SK-N-SH (cell line): ENCODE measurements around the gene SLC8A1. TPM values are rescaled to one million over a fixed set of nuclear protein-coding genes. Genes with fewer than 3 reads are reported as not detected.

Experiments used
- CTCF ChIA-PET: fragments of 300-600, 350-600 bp; formaldehyde crosslinking; extraction: SDS; loops from one replicate; lab custom pipeline; 2021; lab: Yijun Ruan, JAX
- POLR2A ChIA-PET: fragments of 350-600 bp; sonication (Branson Sonifier 250); formaldehyde crosslinking; extraction: SDS; loops from one replicate; lab custom pipeline; 2020; ENCODE audit warnings: antibody characterized with exemption, inconsistent platforms; lab: Yijun Ruan, JAX
- DNase-seq: peaks from one replicate; pipeline ENCODE4 v3.0.0; 2012
- H2AFZ ChIP-seq: fragments of 200-600 bp; sonication (generic); 2 replicates; pipeline ENCODE4 v1.8.1; 2016; ENCODE audit warnings: antibody characterized with exemption, mild to moderate bottlenecking, low read depth
- H3F3A ChIP-seq: fragments of 200-600 bp; sonication (generic); replicated peaks from 2 replicates; pipeline ENCODE3; 2016; ENCODE audit warnings: antibody characterized with exemption, mild to moderate bottlenecking; ENCODE audit not compliant: insufficient read depth
- H3K27ac ChIP-seq, 2 experiments: fragments of 200-500 bp in 1 of 2; fragments of 200-600 bp in 1 of 2; sonication (Bioruptor generic) in 1 of 2; sonication (generic), shearing (Covaris generic) in 1 of 2; 2 replicates each; pipeline versions ENCODE4 v1.5.1 to v1.6.1; 2014 to 2016; ENCODE audit warnings: low read depth in 2 of 2, inconsistent platforms in 1 of 2, low read length in 1 of 2, mild to moderate bottlenecking in 1 of 2, mixed read lengths in 1 of 2
- H3K27me3 ChIP-seq: fragments of 200-600 bp; sonication (generic), shearing (Covaris generic); 2 replicates; pipeline ENCODE4 v1.6.1; 2016; ENCODE audit warnings: mixed run types; ENCODE audit not compliant: insufficient read depth
- H3K36me3 ChIP-seq, 2 experiments: fragments of 200-500 bp in 1 of 2; fragments of 200-600 bp in 1 of 2; sonication (Bioruptor generic) in 1 of 2; sonication (generic) in 1 of 2; replicated peaks in 1 of 2; 2 replicates each; pipeline versions ENCODE3 to v1.5.1; 2014 to 2016; ENCODE audit warnings: low read length in 1 of 2, mild to moderate bottlenecking in 1 of 2; ENCODE audit not compliant: insufficient read depth in 2 of 2, control insufficient read depth in 1 of 2
- H3K4me1 ChIP-seq, 2 experiments: fragments of 200-500 bp in 1 of 2; fragments of 200-600 bp in 1 of 2; sonication (Bioruptor generic) in 1 of 2; sonication (generic), shearing (Covaris generic) in 1 of 2; 2 replicates each; pipeline versions ENCODE4 v1.5.1 to v1.6.1; 2014 to 2016; ENCODE audit warnings: low read depth in 1 of 2, low read length in 1 of 2, mixed run types in 1 of 2; ENCODE audit not compliant: insufficient read depth in 2 of 2, control insufficient read depth in 1 of 2
- H3K4me2 ChIP-seq: fragments of 200-600 bp; sonication (generic), shearing (Covaris generic); 2 replicates; pipeline ENCODE4 v1.6.1; 2017; ENCODE audit warnings: mixed run types
- H3K4me3 ChIP-seq, 2 experiments: fragments of 200-500 bp in 1 of 2; fragments of 200-600 bp in 1 of 2; sonication (Bioruptor generic) in 1 of 2; sonication (generic), shearing (Covaris generic) in 1 of 2; 2 replicates each; pipeline versions ENCODE4 v1.5.1 to v1.8.1; 2014 to 2016; ENCODE audit warnings: low read depth in 2 of 2, inconsistent platforms in 1 of 2, low read length in 1 of 2, mild to moderate bottlenecking in 1 of 2, mixed read lengths in 1 of 2, moderate library complexity in 1 of 2
- H3K79me2 ChIP-seq: fragments of 200-600 bp; sonication (generic); 2 replicates; pipeline ENCODE4 v1.8.1; 2017; ENCODE audit warnings: mild to moderate bottlenecking; ENCODE audit not compliant: insufficient read depth
- H3K9ac ChIP-seq: fragments of 200-600 bp; sonication (generic); 2 replicates; pipeline ENCODE4 v1.6.1; 2017; ENCODE audit warnings: mixed run types
- H3K9me2 ChIP-seq: fragments of 200-600 bp; sonication (generic); 2 replicates; pipeline ENCODE4 v1.6.1; 2017; ENCODE audit warnings: mixed run types
- H3K9me3 ChIP-seq: fragments of 200-600 bp; sonication (generic); 2 replicates; pipeline ENCODE4 v1.6.1; 2017; ENCODE audit warnings: mixed run types, mild to moderate bottlenecking, moderate library complexity
- H4K20me1 ChIP-seq: fragments of 200-600 bp; sonication (generic); 2 replicates; pipeline ENCODE4 v1.6.1; 2017; ENCODE audit warnings: mild to moderate bottlenecking, mixed run types; ENCODE audit not compliant: insufficient read depth
- ELF1 ChIP-seq: IDR thresholded peaks from 2 replicates; pipeline ENCODE4 v1.4.0; 2012
- EZH2phosphoT487 ChIP-seq: fragments of 200-600 bp; sonication (generic); IDR thresholded peaks from 2 replicates; pipeline ENCODE4 v1.6.1; 2017; ENCODE audit warnings: low read depth, mixed run types, mild to moderate bottlenecking, antibody characterized with exemption, moderate library complexity, borderline replicate concordance
- FOXJ3 ChIP-seq: sonication (generic); formaldehyde crosslinking; IDR thresholded peaks from 2 replicates; pipeline ENCODE4 v1.5.1; 2020; ENCODE audit warnings: mild to moderate bottlenecking, missing genetic modification reagents
- FOXM1 ChIP-seq: IDR thresholded peaks from 2 replicates; pipeline ENCODE4 v1.4.0; 2012; ENCODE audit warnings: low read depth, mild to moderate bottlenecking
- JUND ChIP-seq: IDR thresholded peaks from 2 replicates; pipeline ENCODE4 v1.4.0; 2012
- MEF2A ChIP-seq: IDR thresholded peaks from 2 replicates; pipeline ENCODE4 v1.4.0; 2012; ENCODE audit warnings: low read depth, borderline replicate concordance
- MXI1 ChIP-seq: IDR thresholded peaks from 2 replicates; pipeline ENCODE4 v1.6.1; 2012; ENCODE audit warnings: mild to moderate bottlenecking, low read depth, low read length, improper control_type of control experiment
- NFIC ChIP-seq: IDR thresholded peaks from 2 replicates; pipeline ENCODE4 v1.4.0; 2012; ENCODE audit warnings: borderline replicate concordance
- NRF1 ChIP-seq: IDR thresholded peaks from 2 replicates; pipeline ENCODE4 v1.6.1; 2012; ENCODE audit warnings: low read depth, mild to moderate bottlenecking, low read length
- RXRA ChIP-seq: IDR thresholded peaks from 2 replicates; pipeline ENCODE4 v1.4.0; 2012; ENCODE audit warnings: low read depth, mild to moderate bottlenecking, borderline replicate concordance
- TCF12 ChIP-seq: IDR thresholded peaks from 2 replicates; pipeline ENCODE4 v1.4.0; 2012
- TEAD4 ChIP-seq: IDR thresholded peaks from 2 replicates; pipeline ENCODE4 v1.4.0; 2012; ENCODE audit warnings: mild to moderate bottlenecking, borderline replicate concordance; ENCODE audit not compliant: insufficient read depth
- WGBS: methylation state at CpG from one replicate; pipeline ENCODE4 v1.1.6; 2017; ENCODE audit warnings: low lambda C conversion rate; 5-methylcytosine and 5-hydroxymethylcytosine counted together
- polyA plus RNA-seq, 3 experiments: library from polyadenylated mRNA; depleted of rRNA; stranded (reverse); fragments of >200 nt; gene quantifications; 2 replicates each; pipeline ENCODE4 v1.2.3, GENCODE V29; 2012
- TF ChIP-seq, protein P1 (sequence below): IDR thresholded peaks from 2 replicates; pipeline ENCODE4 v1.4.0; 2012; ENCODE audit warnings: low read depth
- TF ChIP-seq, protein P2 (sequence below): IDR thresholded peaks from 2 replicates; pipeline ENCODE4; 2012
- TF ChIP-seq, protein P3 (sequence below): IDR thresholded peaks from 2 replicates; pipeline ENCODE4 v1.4.0; 2012; ENCODE audit warnings: low read depth, borderline replicate concordance

The SLC8A1 gene
- polyA plus RNA-seq, 1 of the 3 experiments (the other 2 are of a cell fraction) = 3.2 TPM

DNA sequence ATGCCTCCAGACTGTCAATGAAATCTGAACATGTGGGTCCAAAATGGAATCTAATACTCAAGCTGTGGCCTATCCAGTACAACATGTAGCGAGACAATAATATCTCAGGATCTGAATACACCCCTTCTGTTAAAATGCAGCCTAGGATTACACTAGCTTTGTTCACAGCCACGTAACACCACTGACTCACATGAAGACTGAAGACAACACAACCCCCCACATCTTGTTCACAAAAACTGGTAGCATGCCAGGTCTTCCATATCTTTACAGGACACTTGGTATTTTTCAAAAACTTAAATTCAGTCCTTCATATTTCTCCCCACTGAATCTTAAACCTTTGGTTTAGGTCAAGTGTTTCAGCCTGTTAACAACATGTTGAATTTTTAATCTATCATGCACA, 84.2 kb downstream of the SLC8A1 start (continued):
- TF ChIP-seq, protein P1, sequence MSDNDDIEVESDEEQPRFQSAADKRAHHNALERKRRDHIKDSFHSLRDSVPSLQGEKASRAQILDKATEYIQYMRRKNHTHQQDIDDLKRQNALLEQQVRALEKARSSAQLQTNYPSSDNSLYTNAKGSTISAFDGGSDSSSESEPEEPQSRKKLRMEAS = peak; percentile 36; the same call in 1 of the 2 replicates
- peak; percentile 91 for TF ChIP-seq NFIC

DNA sequence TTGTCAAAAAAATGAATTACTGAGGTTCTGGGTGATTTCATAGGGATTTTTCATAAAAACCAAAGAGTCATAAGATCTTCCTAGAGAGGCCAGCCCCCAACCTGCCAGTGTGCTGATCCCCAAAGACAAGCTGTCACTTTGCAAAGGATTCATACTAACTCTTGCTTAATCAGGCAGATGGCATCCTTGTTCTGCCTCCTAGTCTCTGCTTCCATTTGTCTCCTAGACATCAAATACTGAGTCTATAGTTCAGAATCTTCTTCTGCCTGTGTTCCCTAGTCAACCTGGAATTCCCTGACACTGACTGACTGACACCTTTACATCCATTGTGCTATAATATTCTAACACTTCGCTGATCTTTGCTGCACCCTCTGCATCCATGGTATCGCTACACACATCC, 84.9 kb downstream of the SLC8A1 start:
- peaks cover 20% of the 10 kb centered on the region for H3F3A ChIP-seq
- ChIA-PET POLR2A (no interaction called here), CTCF (no interaction called here)
- peaks cover 10 to 23% of the 10 kb centered on the region in 2 experiments; a peak in 3 of 4 replicates for H3K4me1 ChIP-seq
- H3K9me2 ChIP-seq = no peaks in the 10 kb centered on the region
- H3K27ac ChIP-seq = peak overlapping the region in 1 of 2 experiments; percentile 63; a peak in 2 of 4 replicates
- H3K36me3 ChIP-seq = no peaks in the 10 kb centered on the region
- no peak for DNase-seq
- no peak overlapping the region; the same call in 1 of the 2 replicates for H2AFZ ChIP-seq
- H3K4me2 ChIP-seq = 0 out of 2 replicates have a peak overlapping the region, but pooled peaks have one; percentile 1
- peak overlapping the region; percentile 16; the same call in 1 of the 2 replicates for H3K9ac ChIP-seq
- 92% methylated on average over 2 of the region's 2 CpGs for WGBS
- H4K20me1 ChIP-seq = no peaks in the 10 kb centered on the region
- no peaks in the 10 kb centered on the region for H3K27me3 ChIP-seq
- no peak overlapping the region for H3K4me3 ChIP-seq
- TF ChIP-seq TCF12 (no peak), MXI1 (no peak), TEAD4 (no peak)
- TF ChIP-seq, protein P2, sequence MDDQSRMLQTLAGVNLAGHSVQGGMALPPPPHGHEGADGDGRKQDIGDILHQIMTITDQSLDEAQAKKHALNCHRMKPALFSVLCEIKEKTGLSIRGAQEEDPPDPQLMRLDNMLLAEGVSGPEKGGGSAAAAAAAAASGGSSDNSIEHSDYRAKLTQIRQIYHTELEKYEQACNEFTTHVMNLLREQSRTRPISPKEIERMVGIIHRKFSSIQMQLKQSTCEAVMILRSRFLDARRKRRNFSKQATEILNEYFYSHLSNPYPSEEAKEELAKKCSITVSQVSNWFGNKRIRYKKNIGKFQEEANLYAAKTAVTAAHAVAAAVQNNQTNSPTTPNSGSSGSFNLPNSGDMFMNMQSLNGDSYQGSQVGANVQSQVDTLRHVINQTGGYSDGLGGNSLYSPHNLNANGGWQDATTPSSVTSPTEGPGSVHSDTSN = peak; percentile 53
- TF ChIP-seq, all 33 proteins: peak for 1
- no peaks in the 10 kb centered on the region for H3K79me2 ChIP-seq
- no peaks in the 10 kb centered on the region for H3K9me3 ChIP-seq

DNA sequence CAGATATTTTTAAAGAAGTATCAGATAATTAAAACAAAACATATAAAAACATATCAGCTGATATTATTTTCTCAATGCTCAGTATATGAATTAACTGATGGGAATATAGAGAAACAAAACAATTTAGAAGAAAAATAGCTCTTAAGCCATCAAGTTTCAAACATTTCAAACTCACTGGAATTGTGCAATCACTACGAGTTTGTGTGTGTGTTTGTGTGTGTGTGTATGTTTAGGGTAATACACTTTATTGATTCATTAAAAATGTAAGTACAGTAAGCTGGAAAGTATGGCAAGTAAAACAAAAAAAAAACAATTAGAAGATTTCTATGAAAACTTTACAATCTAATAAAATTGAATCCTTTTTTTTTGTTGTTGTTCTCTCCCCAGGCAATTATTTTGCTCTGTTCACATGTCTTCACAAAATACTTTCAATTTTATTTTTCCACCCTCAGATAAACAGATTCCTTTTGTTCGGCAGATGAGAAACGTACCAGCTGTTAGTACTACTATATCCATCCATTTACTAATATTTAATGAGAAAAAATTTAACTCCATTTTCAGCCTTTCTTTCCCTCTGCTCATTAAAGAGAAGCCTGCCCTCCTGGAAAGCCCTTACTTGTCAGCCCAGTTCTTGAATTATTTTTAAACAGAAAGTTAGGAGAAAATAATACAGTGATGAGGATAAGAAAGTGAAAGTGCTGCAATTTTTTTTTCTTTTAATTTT, 87.6 kb downstream of the SLC8A1 start:
- Histone ChIP-seq H3K36me3 (no peaks in the 10 kb centered on the region), H3F3A (no peaks in the 10 kb centered on the region), H3K4me3 (peak overlapping the region; percentile 28 to 46; a peak in 3 of 4 replicates), H3K4me2 (peak overlapping the region; percentile 70), H3K9ac (peak overlapping the region; percentile 64), H3K9me3 (no peaks in the 10 kb centered on the region), H2AFZ (peak overlapping the region; percentile 65), H3K79me2 (no peaks in the 10 kb centered on the region), H3K9me2 (no peaks in the 10 kb centered on the region), H3K4me1 (peaks cover 0 to 10% of the 10 kb centered on the region in 2 experiments; a peak in 1 of 4 replicates), H4K20me1 (no peaks in the 10 kb centered on the region), H3K27me3 (no peaks in the 10 kb centered on the region), H3K27ac (peak overlapping the region in 1 of 2 experiments; percentile 58; a peak in 1 of 4 replicates)
- WGBS = 36% methylated on average over 3 of the region's 3 CpGs
- no peak for DNase-seq
- TF ChIP-seq FOXM1 (no peak), JUND (no peak), FOXJ3 (CRISPR knock-in tag) (no peak), RXRA (no peak), NRF1 (no peak), MXI1 (no peak), ELF1 (no peak), MEF2A (no peak), EZH2phosphoT487 (no peak)
- TF ChIP-seq, protein P3, sequence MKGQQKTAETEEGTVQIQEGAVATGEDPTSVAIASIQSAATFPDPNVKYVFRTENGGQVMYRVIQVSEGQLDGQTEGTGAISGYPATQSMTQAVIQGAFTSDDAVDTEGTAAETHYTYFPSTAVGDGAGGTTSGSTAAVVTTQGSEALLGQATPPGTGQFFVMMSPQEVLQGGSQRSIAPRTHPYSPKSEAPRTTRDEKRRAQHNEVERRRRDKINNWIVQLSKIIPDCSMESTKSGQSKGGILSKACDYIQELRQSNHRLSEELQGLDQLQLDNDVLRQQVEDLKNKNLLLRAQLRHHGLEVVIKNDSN = no peak
- TF ChIP-seq, protein P1 = no peak
- CTCF ChIA-PET = interaction anchor here (1.1 kb wide), 1 partner anchor 12 kb away, joined by 3 read pairs; no protein-coding TSS in a partner anchor
- POLR2A ChIA-PET = no interaction called here
